RWPE2 (cell line): Measurements from ENCODE around the gene SEC11A.

Experiments used
- ATAC-seq: fragments of 200-7000 bp; cut with Tn5 transposase; 3 replicates; pipeline ENCODE4 v1.9.1; 2021; ENCODE audit warnings: low read depth
- DNase-seq: peaks from one replicate; pipeline ENCODE4 v3.0.0-alpha.2; 2020; ENCODE audit warnings: low spot score
- H3K27ac ChIP-seq: fragments of 450-650 bp; 2 replicates; pipeline ENCODE4 v1.5.1; 2017; ENCODE audit warnings: mild to moderate bottlenecking; ENCODE audit not compliant: poor library complexity, severe bottlenecking
- H3K27me3 ChIP-seq: fragments of 250-450 bp; sonication (Bioruptor Pico); 2 replicates; pipeline ENCODE4 v1.5.1; 2021; ENCODE audit warnings: mild to moderate bottlenecking, moderate library complexity; ENCODE audit not compliant: insufficient read depth, poor library complexity, severe bottlenecking
- H3K36me3 ChIP-seq: fragments of 250-450 bp; sonication (Bioruptor Pico); 2 replicates; pipeline ENCODE4 v1.5.1; 2020; ENCODE audit warnings: low read depth, mild to moderate bottlenecking, moderate library complexity
- H3K4me1 ChIP-seq: fragments of 250-450 bp; sonication (Bioruptor Pico); 2 replicates; pipeline ENCODE4 v1.5.1; 2021; ENCODE audit warnings: mild to moderate bottlenecking, moderate library complexity; ENCODE audit not compliant: insufficient read depth, poor library complexity, severe bottlenecking
- H3K4me3 ChIP-seq: fragments of 250-450 bp; sonication (Bioruptor Pico); 2 replicates; pipeline ENCODE4 v1.5.1; 2021; ENCODE audit warnings: mild to moderate bottlenecking, moderate library complexity; ENCODE audit not compliant: severe bottlenecking
- H3K9me3 ChIP-seq: fragments of 250-450 bp; sonication (Bioruptor Pico); 2 replicates; pipeline ENCODE4 v1.5.1; 2021; ENCODE audit warnings: mild to moderate bottlenecking, moderate library complexity; ENCODE audit not compliant: severe bottlenecking
- TF ChIP-seq, protein P1 (sequence below): fragments of 450-650 bp; IDR thresholded peaks from one replicate; pipeline ENCODE4 v1.5.1; 2017; ENCODE audit warnings: mild to moderate bottlenecking, moderate library complexity; ENCODE audit not compliant: poor library complexity, severe bottlenecking

The SEC11A gene

DNA sequence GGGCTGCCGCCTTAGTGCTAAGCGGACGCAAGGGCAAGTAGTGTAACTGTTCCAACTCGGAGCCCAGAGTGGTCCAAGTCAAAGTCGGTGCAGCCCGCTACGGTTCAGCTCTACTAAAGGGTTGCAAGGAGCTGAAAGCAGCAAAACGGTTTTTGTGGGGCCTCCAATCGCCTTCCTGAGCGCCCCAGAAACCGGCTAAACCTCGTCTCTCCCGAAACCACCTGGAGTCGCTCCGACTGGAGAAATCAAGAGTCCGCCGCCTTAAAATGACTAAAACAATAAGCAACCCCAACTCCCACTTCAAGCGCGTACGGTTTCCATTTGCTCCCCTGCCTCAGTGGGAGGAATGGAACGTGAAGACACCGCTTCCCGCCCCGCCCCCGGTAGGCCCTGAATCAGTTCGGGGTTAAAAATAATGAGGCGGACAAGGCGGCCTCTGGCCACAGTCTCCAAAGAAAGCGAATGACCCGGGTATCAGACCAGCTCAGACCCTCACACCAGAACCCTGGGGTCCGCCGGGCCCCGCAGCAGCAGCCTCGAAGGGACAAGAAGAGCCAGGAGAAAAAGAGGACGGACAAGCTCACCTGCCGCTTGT lies 401 bp downstream of the SEC11A start:
- peak; percentile 13 for ATAC-seq
- no peak for DNase-seq
- peaks cover 28% of the 10 kb centered on the region for H3K36me3 ChIP-seq
- no peaks in the 10 kb centered on the region for H3K9me3 ChIP-seq
- TF ChIP-seq, protein P1, sequence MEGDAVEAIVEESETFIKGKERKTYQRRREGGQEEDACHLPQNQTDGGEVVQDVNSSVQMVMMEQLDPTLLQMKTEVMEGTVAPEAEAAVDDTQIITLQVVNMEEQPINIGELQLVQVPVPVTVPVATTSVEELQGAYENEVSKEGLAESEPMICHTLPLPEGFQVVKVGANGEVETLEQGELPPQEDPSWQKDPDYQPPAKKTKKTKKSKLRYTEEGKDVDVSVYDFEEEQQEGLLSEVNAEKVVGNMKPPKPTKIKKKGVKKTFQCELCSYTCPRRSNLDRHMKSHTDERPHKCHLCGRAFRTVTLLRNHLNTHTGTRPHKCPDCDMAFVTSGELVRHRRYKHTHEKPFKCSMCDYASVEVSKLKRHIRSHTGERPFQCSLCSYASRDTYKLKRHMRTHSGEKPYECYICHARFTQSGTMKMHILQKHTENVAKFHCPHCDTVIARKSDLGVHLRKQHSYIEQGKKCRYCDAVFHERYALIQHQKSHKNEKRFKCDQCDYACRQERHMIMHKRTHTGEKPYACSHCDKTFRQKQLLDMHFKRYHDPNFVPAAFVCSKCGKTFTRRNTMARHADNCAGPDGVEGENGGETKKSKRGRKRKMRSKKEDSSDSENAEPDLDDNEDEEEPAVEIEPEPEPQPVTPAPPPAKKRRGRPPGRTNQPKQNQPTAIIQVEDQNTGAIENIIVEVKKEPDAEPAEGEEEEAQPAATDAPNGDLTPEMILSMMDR, result no peak
- H3K27ac ChIP-seq, result peak overlapping the region; percentile 82
- H3K4me1 ChIP-seq, result peaks cover 8% of the 10 kb centered on the region
- H3K4me3 ChIP-seq, result peak overlapping the region; percentile 57
- H3K27me3 ChIP-seq, result no peaks in the 10 kb centered on the region

DNA sequence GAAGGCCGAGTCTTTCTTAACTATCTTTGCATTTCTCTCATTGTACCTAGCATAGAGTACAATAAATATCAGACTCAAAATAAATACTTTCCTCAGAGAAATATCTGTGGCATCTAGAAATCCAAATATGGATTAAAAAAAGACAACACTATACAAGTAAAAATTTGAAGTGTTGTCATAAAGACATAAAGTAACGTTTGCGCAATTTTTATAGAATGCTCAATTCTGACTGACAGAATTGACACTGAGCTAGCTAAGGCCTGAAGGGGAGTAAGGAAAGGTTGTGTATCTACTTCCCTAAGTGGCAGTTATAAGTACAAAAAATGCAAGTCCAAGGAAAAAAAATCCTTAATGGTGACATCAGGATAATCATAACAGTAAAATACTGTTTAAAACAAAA lies 1.1 kb downstream of the SEC11A start:
- Histone ChIP-seq H3K9me3 (no peaks in the 10 kb centered on the region), H3K27ac (peak overlapping the region; percentile 82), H3K27me3 (no peaks in the 10 kb centered on the region), H3K36me3 (peaks cover 35% of the 10 kb centered on the region), H3K4me3 (peak overlapping the region; percentile 57), H3K4me1 (peaks cover 8% of the 10 kb centered on the region)
- ATAC-seq, result no peak
- DNase-seq, result no peak
- TF ChIP-seq, protein P1, result no peak

DNA sequence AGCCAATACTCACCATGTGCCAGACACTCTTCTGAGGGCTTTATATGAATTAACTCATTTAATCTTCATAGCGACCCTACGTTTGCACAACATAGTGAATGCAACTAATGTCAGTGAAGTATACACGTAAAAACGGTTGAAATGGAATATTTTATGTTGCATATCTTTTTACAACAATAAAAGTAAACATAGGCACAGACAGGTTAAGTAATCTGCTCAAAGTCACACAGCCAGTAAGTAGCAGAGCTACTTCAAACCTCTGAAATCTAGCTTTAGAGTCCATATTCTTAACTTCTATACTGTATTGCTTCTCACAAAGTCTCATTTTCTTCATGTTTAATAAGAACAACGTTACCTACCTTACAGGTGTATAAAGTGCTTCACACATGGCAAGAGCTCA lies 1.6 kb downstream of the SEC11A start:
- peaks cover 8% of the 10 kb centered on the region for H3K4me1 ChIP-seq
- peaks cover 40% of the 10 kb centered on the region for H3K36me3 ChIP-seq
- no peak overlapping the region for H3K27ac ChIP-seq
- no peaks in the 10 kb centered on the region for H3K27me3 ChIP-seq
- DNase-seq (no peak), ATAC-seq (no peak)
- TF ChIP-seq, protein P1, result no peak
- no peaks in the 10 kb centered on the region for H3K9me3 ChIP-seq
- H3K4me3 ChIP-seq, result peak overlapping the region; percentile 57

DNA sequence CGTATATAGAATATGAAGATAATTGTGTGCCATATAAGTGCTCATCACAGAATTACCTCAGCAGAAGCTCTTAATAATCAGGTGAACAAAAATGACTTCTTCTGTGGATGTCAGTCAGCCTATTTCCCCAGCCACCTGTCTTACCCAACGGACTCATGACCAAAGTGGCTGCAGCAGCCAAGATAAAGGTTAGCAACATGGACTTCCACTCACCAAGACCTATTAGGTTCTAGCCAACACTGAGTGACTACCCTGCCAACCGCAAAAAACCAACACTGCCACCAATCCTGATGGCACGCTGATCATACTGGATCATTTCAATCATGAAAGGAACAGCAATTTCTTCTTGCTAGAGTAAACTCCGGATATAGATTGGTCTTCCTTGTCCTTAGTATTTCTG lies 12.1 kb downstream of the SEC11A start:
- DNase-seq, result no peak
- Histone ChIP-seq H3K36me3 (peaks cover 30% of the 10 kb centered on the region), H3K27ac (no peak overlapping the region), H3K9me3 (no peaks in the 10 kb centered on the region), H3K4me1 (peaks cover 8% of the 10 kb centered on the region), H3K27me3 (no peaks in the 10 kb centered on the region), H3K4me3 (no peak overlapping the region)
- TF ChIP-seq, protein P1, result no peak
- ATAC-seq, result no peak

DNA sequence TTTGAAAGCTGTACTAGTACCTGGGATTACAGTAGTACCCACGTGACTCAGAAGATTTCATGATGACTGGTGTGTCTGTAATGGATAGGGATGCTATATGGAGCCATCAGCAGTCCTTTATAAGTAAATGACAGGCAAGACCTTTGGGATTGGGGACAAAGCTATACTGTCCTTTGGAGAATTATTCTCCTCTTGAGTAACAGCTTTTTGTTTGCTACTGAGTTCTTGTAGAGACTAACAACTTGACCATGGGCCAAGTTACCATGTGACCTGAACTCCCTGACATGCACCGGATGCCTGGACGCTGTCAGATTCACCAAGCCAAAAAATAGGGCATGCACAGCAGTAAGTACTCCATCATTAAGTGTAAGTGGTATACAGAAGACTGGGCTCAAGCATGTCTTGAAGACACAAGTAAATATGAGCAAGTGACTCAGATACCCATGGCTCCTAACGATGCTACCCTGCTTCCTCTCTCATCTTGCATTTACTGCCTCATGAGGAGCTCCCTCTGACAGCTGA lies 12.9 kb downstream of the SEC11A start:
- Histone ChIP-seq H3K27ac (no peak overlapping the region), H3K36me3 (peaks cover 27% of the 10 kb centered on the region), H3K27me3 (no peaks in the 10 kb centered on the region), H3K4me1 (peaks cover 9% of the 10 kb centered on the region), H3K9me3 (no peaks in the 10 kb centered on the region), H3K4me3 (no peak overlapping the region)
- TF ChIP-seq, protein P1, result no peak
- DNase-seq, result no peak
- peak; percentile 39 for ATAC-seq
